Measurements from ENCODE around the gene SLC22A17. TPM values are rescaled to one million over a fixed set of nuclear protein-coding genes. Genes with fewer than 3 reads are reported as not detected.
A peak's percentile ranks its signal among the peaks of the same experiment; 100 is the strongest.

Gene SLC22A17
- total RNA-seq, 4 donors from 2014 or later: 4.0 to 14.2 (median 8.5) TPM

- Histone ChIP-seq H3K9me3 (no peaks in the 10 kb centered on the region), H3K4me1 (peaks cover 16 to 37% (median 29%) of the 10 kb centered on the region in 4 donors), H3K4me3 (no peak overlapping the region), H3K27ac (no peak overlapping the region), H3K27me3 (no peaks in the 10 kb centered on the region), H3K36me3 (peaks cover 0 to 7% (median 0%) of the 10 kb centered on the region in 4 donors)
- intact Hi-C loops (cut with DNase I; ENCODE audit: low total_unique reads): no loop called here
- no peak for TF ChIP-seq POLR2A (IDR thresholded peaks at IDR 0.05)
- no peak for TF ChIP-seq EP300 (IDR thresholded peaks at IDR 0.05; ENCODE audit: low read depth)
- TF ChIP-seq POLR2AphosphoS5 (IDR thresholded peaks at IDR 0.05): no peak
- no peak for TF ChIP-seq CTCF (IDR thresholded peaks at IDR 0.05)
- 89% methylated on average over 1 of the region's 1 CpG; no CpG with 5 or more reads in 1 of the 2 donors for WGBS, 2 donors (ENCODE audit: low coverage in 1 of 2)
- in situ Hi-C loops (cut with MboI; ENCODE audit: low pct_ligation_motif_present in 1 of 4, low pct_unique_long_range_greater_than_20kb in 1 of 4, low sequenced_read_pairs in 3 of 4): no loop called here
- no peak for DNase-seq
Observed at GRCh38 chr14:23310546-23310945, 42.1 kb downstream of the SLC22A17 start.

GRCh38 chr14:23308721-23309445 lies 43.8 kb downstream of the SLC22A17 start:
- Histone ChIP-seq H3K27ac (no peak overlapping the region), H3K4me1 (peaks cover 18 to 40% (median 33%) of the 10 kb centered on the region in 4 donors), H3K36me3 (peaks cover 0 to 7% (median 0%) of the 10 kb centered on the region in 4 donors), H3K27me3 (no peaks in the 10 kb centered on the region), H3K9me3 (no peaks in the 10 kb centered on the region), H3K4me3 (no peak overlapping the region)
- intact Hi-C loops (cut with DNase I; ENCODE audit: low total_unique reads) (no loop called here), in situ Hi-C loops (cut with MboI; ENCODE audit: low pct_ligation_motif_present in 1 of 4, low pct_unique_long_range_greater_than_20kb in 1 of 4, low sequenced_read_pairs in 3 of 4) (no loop called here)
- DNase-seq: no peak
- WGBS, 2 donors (ENCODE audit: low coverage in 1 of 2): 86% methylated on average over 14 to 17 of the region's 17 CpGs
- no peak for TF ChIP-seq POLR2AphosphoS5 (IDR thresholded peaks at IDR 0.05)
- TF ChIP-seq CTCF (IDR thresholded peaks at IDR 0.05): no peak
- TF ChIP-seq POLR2A (IDR thresholded peaks at IDR 0.05): no peak
- no peak for TF ChIP-seq EP300 (IDR thresholded peaks at IDR 0.05; ENCODE audit: low read depth)

- WGBS, 2 donors (ENCODE audit: low coverage in 1 of 2): 86% methylated on average over 22 of the region's 22 CpGs; no CpG with 5 or more reads in 1 of the 2 donors
- in situ Hi-C loops (cut with MboI; ENCODE audit: low pct_ligation_motif_present in 1 of 4, low pct_unique_long_range_greater_than_20kb in 1 of 4, low sequenced_read_pairs in 3 of 4): no loop called here
- no peaks in the 10 kb centered on the region for H3K9me3 ChIP-seq
- no peak for DNase-seq
- intact Hi-C loops (cut with DNase I; ENCODE audit: low total_unique reads): no loop called here
- H3K27ac ChIP-seq: peak overlapping the region; percentile 92 to 96 (median 94)
- H3K36me3 ChIP-seq: peaks cover 0 to 7% (median 0%) of the 10 kb centered on the region in 4 donors
- H3K4me3 ChIP-seq: peak overlapping the region in 3 of 4 donors; percentile 64 to 72 (median 70)
- peaks cover 18 to 43% (median 37%) of the 10 kb centered on the region in 4 donors for H3K4me1 ChIP-seq
- no peaks in the 10 kb centered on the region for H3K27me3 ChIP-seq
- TF ChIP-seq CTCF (IDR thresholded peaks at IDR 0.05) (no peak), POLR2A (IDR thresholded peaks at IDR 0.05) (no peak), EP300 (IDR thresholded peaks at IDR 0.05; ENCODE audit: low read depth) (no peak), POLR2AphosphoS5 (IDR thresholded peaks at IDR 0.05) (no peak)
Observed at GRCh38 chr14:23307687-23308644, 44.7 kb downstream of the SLC22A17 start.

GRCh38 chr14:23307146-23307530 lies 45.5 kb downstream of the SLC22A17 start:
- Histone ChIP-seq H3K9me3 (no peaks in the 10 kb centered on the region), H3K4me1 (peaks cover 18 to 49% (median 40%) of the 10 kb centered on the region in 4 donors), H3K27ac (peak overlapping the region; percentile 92 to 96 (median 94)), H3K4me3 (peak overlapping the region; percentile 64 to 72 (median 68)), H3K27me3 (no peaks in the 10 kb centered on the region), H3K36me3 (peaks cover 0 to 7% (median 0%) of the 10 kb centered on the region in 4 donors)
- TF ChIP-seq CTCF (IDR thresholded peaks at IDR 0.05) (no peak), POLR2A (IDR thresholded peaks at IDR 0.05) (no peak), EP300 (IDR thresholded peaks at IDR 0.05; ENCODE audit: low read depth) (no peak), POLR2AphosphoS5 (IDR thresholded peaks at IDR 0.05) (no peak)
- 17 to 22% methylated on average over 4 to 5 of the region's 5 CpGs for WGBS, 2 donors (ENCODE audit: low coverage in 1 of 2)
- in situ Hi-C loops (cut with MboI; ENCODE audit: low pct_ligation_motif_present in 1 of 4, low pct_unique_long_range_greater_than_20kb in 1 of 4, low sequenced_read_pairs in 3 of 4): no loop called here
- DNase-seq: no peak
- intact Hi-C loops (cut with DNase I; ENCODE audit: low total_unique reads): no loop called here
